Activated naive CD4-positive, alpha-beta T cell treated with anti-CD3 and anti-CD28 coated beads for 36 hours (primary cell): ENCODE data around the gene TCF4. TPM values are rescaled to one million over a fixed set of nuclear protein-coding genes. Genes with fewer than 3 reads are reported as not detected.

ENCODE experiments used
- CTCF ChIA-PET: fragments of 350-600 bp; sonication (Branson Sonifier 250); formaldehyde crosslinking; loops from one replicate; lab custom pipeline; 2021; ENCODE audit warnings: antibody characterized with exemption; lab: Charles Lee
- DNase-seq: peaks from one replicate; pipeline ENCODE4 v3.0.0-alpha.2; 2020
- H3K27ac Mint-ChIP-seq: one replicate; pipeline ENCODE4 v1.8.0; 2021; ENCODE audit warnings: mild to moderate bottlenecking, mixed read lengths
- H3K27me3 Mint-ChIP-seq: one replicate; pipeline ENCODE4 v1.8.0; 2021; ENCODE audit warnings: low read depth, mixed read lengths
- H3K36me3 Mint-ChIP-seq: one replicate; pipeline ENCODE4 v1.8.0; 2021; ENCODE audit warnings: low read depth, mixed read lengths
- H3K4me1 Mint-ChIP-seq: one replicate; pipeline ENCODE4 v1.8.0; 2021; ENCODE audit warnings: low read depth, mixed read lengths
- H3K4me3 Mint-ChIP-seq: one replicate; pipeline ENCODE4 v1.8.0; 2021; ENCODE audit warnings: mild to moderate bottlenecking, moderate library complexity, mixed read lengths
- H3K9me3 Mint-ChIP-seq: one replicate; pipeline ENCODE4 v1.8.0; 2021; ENCODE audit warnings: mixed read lengths
- intact Hi-C: fragments of 100-400 bp; cut with micrococcal nuclease; formaldehyde crosslinking; loops from one replicate; pipeline ENCODE4 v1.15.1; 2023
- total RNA-seq, 2 experiments: library from RNA; stranded (reverse); gene quantifications; one replicate each; pipeline ENCODE4 v1.2.3, GENCODE V29; 2021

TCF4 gene
- total RNA-seq, 2 experiments from 2014 or later, result 0.49 to 0.91 TPM

DNA sequence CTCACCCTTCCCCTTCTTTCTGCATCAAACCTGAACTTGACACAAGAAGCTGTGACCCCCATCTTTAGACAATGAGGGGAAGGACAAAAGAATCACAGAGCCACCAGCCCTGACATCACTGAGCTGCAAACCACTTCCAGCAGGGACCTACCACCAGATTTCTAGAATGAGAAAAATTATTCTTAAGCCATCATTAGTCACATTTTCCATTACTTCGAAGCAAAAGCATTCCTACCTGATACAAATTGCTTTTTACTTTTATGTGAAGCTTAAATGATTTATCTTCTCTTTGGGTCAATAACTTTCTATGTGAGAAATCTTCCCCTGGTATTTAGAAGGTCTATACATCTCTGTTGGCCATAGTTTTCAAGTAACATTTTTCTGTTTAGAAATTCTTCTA lies 134.8 kb downstream of the TCF4 start:
- Mint-ChIP-seq H3K36me3 (no peaks in the 10 kb centered on the region), H3K4me3 (no peak overlapping the region), H3K4me1 (no peaks in the 10 kb centered on the region)

DNA sequence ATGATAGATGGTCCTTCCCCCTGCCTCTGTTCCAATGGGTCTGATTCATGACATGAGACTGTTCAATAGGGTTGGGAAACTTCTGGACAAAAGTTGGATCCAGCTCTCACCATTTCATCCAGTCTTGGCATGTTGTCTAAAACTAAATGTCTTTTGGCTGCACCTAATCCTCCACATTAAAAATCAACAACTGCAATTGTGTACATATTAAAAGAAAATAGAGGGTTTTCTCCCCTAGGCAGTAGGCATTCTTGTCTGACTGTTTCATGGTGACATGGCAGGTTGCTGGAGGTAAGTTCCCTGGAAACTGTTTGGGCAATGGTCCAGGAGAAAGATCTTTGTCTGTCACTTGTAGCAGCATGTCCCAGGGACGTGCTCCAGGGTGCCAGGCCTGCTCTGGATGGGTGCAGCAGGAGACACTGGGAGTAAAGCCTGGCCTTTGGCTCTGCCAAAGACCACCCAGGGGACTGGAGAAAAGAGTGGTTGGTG lies 135.8 kb downstream of the TCF4 start:
- DNase-seq, result no peak
- H3K4me1 Mint-ChIP-seq, result no peaks in the 10 kb centered on the region
- CTCF ChIA-PET, result no interaction called here
- no peaks in the 10 kb centered on the region for H3K36me3 Mint-ChIP-seq
- H3K27me3 Mint-ChIP-seq, result no peaks in the 10 kb centered on the region
- H3K27ac Mint-ChIP-seq, result no peak overlapping the region
- H3K4me3 Mint-ChIP-seq, result no peak overlapping the region
- intact Hi-C loops, result no loop called here
- no peaks in the 10 kb centered on the region for H3K9me3 Mint-ChIP-seq

More for the DNA sequence above, 134.8 kb downstream of the TCF4 start:
- intact Hi-C loops, result no loop called here
- DNase-seq, result no peak
- H3K27me3 Mint-ChIP-seq, result no peaks in the 10 kb centered on the region
- H3K27ac Mint-ChIP-seq, result no peak overlapping the region
- CTCF ChIA-PET, result no interaction called here
- no peaks in the 10 kb centered on the region for H3K9me3 Mint-ChIP-seq

DNA sequence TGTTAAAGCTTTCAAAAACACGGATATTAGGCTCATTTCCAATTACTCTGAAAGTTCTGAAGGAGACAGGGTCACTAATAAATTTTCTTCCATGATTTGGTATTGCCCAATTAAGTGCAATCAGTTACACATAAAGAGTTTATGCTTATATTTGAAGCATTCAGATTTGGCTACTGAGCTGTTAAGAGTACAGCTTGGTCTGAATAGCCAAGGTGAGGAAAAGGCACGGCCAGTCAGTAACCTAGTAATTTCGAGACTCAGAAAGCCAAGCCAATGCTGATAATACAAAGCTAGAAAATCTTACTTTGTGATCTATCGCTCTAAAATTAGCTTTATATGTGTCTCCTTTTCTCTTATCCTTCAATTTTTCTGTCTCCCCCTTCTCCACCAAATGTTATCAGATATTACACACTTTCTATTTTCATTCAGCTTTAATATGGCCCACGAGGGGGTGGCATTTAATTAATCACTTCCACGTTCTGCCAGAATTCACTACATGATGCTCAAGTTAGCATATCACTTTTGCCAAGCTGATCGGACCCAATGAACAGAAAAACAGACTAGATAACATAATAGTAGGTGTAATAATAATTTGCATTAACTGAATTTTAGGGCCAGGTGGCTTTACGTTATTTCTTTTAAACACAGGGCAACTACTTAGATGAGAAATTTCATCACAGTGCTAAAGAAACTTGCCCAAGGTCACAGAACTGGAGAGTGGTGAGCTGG lies 138.4 kb downstream of the TCF4 start:
- H3K27me3 Mint-ChIP-seq, result peaks cover 5% of the 10 kb centered on the region
- H3K36me3 Mint-ChIP-seq, result no peaks in the 10 kb centered on the region
- H3K4me3 Mint-ChIP-seq, result no peak overlapping the region
- no peaks in the 10 kb centered on the region for H3K4me1 Mint-ChIP-seq
- no peak for DNase-seq
- peaks cover 6% of the 10 kb centered on the region for H3K9me3 Mint-ChIP-seq
- CTCF ChIA-PET, result interaction anchor here (1.8 kb wide), 1 partner anchor 32 kb away, joined by 6 read pairs; no protein-coding TSS in a partner anchor
- intact Hi-C loops, result no loop called here
- H3K27ac Mint-ChIP-seq, result no peak overlapping the region

DNA sequence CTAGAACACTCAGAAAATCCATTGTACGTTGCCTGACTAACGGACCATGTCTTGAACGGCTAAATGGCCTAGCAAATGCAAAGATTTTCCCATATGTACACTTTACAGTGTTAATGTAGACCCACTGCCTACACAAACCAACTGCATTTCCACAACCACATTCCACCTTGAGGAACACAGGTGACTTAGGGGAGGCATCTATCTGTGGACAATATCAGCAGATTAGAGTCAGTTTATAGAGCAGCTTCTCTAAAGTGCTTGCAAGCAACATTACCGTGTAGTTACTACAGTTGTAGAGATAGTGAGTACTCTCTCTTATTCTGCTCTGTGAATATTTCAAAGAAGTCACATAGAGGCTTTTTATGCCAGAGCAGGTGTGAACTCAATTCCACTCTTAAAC lies 139.6 kb downstream of the TCF4 start:
- DNase-seq, result no peak
- Mint-ChIP-seq H3K27ac (no peak overlapping the region), H3K27me3 (peaks cover 11% of the 10 kb centered on the region), H3K36me3 (no peaks in the 10 kb centered on the region), H3K4me1 (no peaks in the 10 kb centered on the region), H3K9me3 (peaks cover 6% of the 10 kb centered on the region), H3K4me3 (no peak overlapping the region)
- intact Hi-C loops, result no loop called here
- CTCF ChIA-PET, result interaction anchor here (0.7 kb wide), 1 partner anchor 136 kb away, joined by 4 read pairs; no protein-coding TSS in a partner anchor

DNA sequence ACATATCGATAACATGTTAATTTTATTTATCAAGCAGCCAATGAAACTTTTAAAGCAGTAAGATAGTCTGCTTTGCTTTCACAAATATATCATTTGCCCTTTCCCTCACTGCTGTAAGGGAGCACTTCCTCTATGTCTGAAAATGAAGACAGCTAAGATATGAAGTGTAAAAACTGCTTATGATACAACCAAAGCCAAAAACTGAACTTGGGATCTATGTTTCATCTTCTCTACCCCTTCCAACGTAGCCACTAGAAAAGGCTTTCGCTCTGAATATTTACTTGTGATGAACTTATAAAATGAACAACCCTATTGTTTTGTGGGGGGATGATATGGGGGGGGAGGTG lies 140.3 kb downstream of the TCF4 start:
- Mint-ChIP-seq H3K9me3 (peaks cover 6% of the 10 kb centered on the region), H3K4me1 (no peaks in the 10 kb centered on the region), H3K27ac (no peak overlapping the region), H3K27me3 (peaks cover 11% of the 10 kb centered on the region), H3K36me3 (no peaks in the 10 kb centered on the region), H3K4me3 (no peak overlapping the region)
- DNase-seq, result no peak
- CTCF ChIA-PET, result interaction anchor here (0.6 kb wide), 1 partner anchor 133 kb away, joined by 4 read pairs; no protein-coding TSS in a partner anchor
- intact Hi-C loops, result no loop called here

DNA sequence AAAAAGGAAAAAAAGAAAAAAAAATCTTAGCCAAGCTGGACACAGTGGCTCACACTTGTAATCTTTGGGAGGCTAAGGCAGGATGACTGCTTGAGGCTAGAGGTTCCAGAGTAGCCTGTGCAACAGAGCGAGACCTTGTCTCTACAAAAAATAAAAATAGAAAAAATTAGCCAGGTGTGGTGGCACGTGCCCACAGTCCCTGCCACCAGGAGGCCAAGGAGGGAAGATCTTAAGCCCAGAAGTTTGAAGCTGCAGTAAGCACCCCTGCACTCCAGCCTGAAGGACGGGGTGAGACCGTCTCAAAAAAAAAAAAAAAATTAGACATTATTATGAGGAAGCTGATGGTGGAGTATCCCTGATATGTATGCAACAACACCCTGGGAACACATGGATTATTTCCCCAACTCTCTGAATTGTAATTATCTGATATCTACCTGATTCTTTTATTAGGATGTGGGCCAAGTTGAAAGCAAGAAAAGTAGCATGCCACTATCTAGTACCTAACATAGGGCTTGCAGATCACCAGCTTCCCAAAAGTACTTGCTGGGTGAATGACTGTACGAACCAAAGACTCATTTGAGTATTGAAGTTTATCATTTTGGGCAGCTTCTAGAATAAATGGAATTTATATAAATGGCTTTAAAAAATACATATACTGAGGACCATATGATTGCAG lies 140.9 kb downstream of the TCF4 start:
- H3K4me1 Mint-ChIP-seq, result no peaks in the 10 kb centered on the region
- peaks cover 6% of the 10 kb centered on the region for H3K9me3 Mint-ChIP-seq
- intact Hi-C loops, result no loop called here
- CTCF ChIA-PET, result interaction anchor here (0.6 kb wide), 1 partner anchor 134 kb away, joined by 4 read pairs; no protein-coding TSS in a partner anchor
- DNase-seq, result no peak
- no peaks in the 10 kb centered on the region for H3K36me3 Mint-ChIP-seq
- no peak overlapping the region for H3K27ac Mint-ChIP-seq
- peaks cover 11% of the 10 kb centered on the region for H3K27me3 Mint-ChIP-seq
- H3K4me3 Mint-ChIP-seq, result no peak overlapping the region

DNA sequence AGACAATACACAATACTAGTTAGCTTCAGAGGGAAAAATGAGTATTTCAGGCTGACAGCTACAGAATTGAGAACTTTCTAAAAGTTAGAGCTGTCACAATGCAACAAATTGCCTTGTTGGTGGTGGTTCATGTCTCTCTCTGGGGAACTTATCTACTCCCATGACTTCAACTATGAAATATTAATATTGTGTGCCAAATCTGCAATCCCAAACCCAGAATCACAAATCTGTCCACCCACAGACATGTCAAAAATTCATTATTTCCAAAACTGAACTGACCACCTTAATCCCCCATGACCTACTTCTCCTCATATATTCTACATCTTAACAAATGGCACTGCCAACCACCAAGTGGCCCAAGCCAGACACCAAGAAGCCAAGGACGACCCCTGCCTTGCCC lies 143.5 kb downstream of the TCF4 start:
- H3K36me3 Mint-ChIP-seq, result no peaks in the 10 kb centered on the region
- no peak overlapping the region for H3K27ac Mint-ChIP-seq
- no peaks in the 10 kb centered on the region for H3K4me1 Mint-ChIP-seq
- DNase-seq, result no peak
- intact Hi-C loops, result no loop called here
- peaks cover 6% of the 10 kb centered on the region for H3K9me3 Mint-ChIP-seq
- H3K27me3 Mint-ChIP-seq, result peaks cover 11% of the 10 kb centered on the region
- CTCF ChIA-PET, result no interaction called here
- H3K4me3 Mint-ChIP-seq, result no peak overlapping the region

DNA sequence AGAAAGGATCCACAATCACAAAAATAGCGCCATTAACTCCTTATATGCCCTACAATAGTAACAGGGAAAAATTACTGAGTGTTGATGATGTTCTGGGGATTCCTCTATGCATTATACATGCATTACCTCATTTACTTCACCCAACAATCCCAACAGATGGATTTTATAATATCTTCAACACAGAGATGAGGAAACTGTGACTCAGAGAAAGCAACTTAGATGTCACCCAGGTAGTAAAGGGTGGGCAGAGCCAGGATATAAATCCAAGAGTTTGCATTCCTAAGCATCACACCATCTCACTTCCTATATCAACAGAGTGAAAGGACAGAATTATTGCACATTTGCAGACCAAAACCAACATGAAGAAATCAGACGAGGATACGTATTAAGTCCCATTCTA lies 144.2 kb downstream of the TCF4 start:
- no peak for DNase-seq
- no peaks in the 10 kb centered on the region for H3K36me3 Mint-ChIP-seq
- CTCF ChIA-PET, result no interaction called here
- no peaks in the 10 kb centered on the region for H3K4me1 Mint-ChIP-seq
- peaks cover 6% of the 10 kb centered on the region for H3K9me3 Mint-ChIP-seq
- peaks cover 11% of the 10 kb centered on the region for H3K27me3 Mint-ChIP-seq
- intact Hi-C loops, result no loop called here
- H3K27ac Mint-ChIP-seq, result no peak overlapping the region
- H3K4me3 Mint-ChIP-seq, result no peak overlapping the region

DNA sequence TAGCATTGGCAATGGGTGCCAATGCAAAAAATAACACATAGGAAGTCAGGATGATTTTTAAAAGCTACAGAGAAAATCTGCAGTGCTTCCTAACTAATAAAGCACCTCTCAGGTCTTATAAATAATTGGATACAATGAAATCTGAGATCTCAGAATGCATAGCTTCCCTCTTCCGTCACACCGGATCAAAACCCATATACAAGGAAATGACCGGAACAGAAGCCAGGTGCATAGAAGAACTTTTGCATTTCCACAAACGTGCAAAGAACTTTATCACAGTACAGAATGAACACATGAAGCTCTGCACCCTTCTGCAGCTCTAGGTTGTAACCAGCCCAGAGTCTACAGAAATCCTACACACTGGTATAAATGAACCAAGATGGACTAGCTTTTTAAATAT lies 145.4 kb downstream of the TCF4 start:
- no peaks in the 10 kb centered on the region for H3K4me1 Mint-ChIP-seq
- H3K36me3 Mint-ChIP-seq, result no peaks in the 10 kb centered on the region
- intact Hi-C loops, result no loop called here
- CTCF ChIA-PET, result no interaction called here
- peaks cover 11% of the 10 kb centered on the region for H3K27me3 Mint-ChIP-seq
- no peak overlapping the region for H3K4me3 Mint-ChIP-seq
- H3K27ac Mint-ChIP-seq, result no peak overlapping the region
- no peak for DNase-seq
- peaks cover 6% of the 10 kb centered on the region for H3K9me3 Mint-ChIP-seq

DNA sequence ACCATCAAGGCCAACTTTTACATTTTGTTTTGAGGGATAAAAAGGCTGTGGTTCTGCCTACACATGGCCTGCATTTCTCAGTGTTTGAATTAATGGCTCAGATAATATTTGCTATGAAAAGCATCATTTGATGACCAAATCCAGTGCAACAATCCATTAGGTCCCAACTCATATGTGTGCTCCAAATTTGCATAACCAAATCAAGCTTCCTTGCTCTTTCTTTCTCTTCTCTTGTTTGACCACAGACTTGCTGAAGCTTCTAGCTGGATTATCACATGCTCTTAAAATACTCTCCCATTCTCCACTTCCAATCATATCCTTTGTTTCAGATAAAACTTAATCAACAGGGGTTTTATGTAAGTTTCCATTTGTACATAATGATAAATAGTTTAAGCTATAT lies 147.0 kb downstream of the TCF4 start:
- Mint-ChIP-seq H3K27ac (no peak overlapping the region), H3K36me3 (no peaks in the 10 kb centered on the region), H3K4me1 (no peaks in the 10 kb centered on the region), H3K9me3 (peaks cover 6% of the 10 kb centered on the region), H3K27me3 (peaks cover 11% of the 10 kb centered on the region), H3K4me3 (no peak overlapping the region)
- CTCF ChIA-PET, result no interaction called here
- DNase-seq, result no peak
- intact Hi-C loops, result no loop called here

DNA sequence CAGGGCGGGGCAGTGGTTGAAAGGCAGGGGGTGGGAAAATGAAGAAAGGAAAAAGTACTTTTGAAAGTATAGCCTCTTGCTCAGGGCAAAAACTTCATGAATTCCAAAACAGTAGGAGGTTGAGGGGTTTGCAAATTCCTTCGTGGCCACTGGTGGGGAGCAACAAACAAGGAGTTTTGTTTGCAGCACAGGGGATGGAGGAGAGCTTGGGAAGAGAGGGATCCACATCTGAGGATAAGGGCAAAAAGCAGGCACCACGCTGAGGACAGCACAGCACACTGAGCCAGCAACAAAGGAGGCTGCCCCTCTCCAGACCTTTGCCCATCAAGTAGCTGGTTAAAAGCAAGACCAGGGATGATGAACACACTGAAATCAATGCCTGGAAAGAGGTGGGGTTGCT lies 148.9 kb downstream of the TCF4 start:
- DNase-seq, result no peak
- intact Hi-C loops, result no loop called here
- H3K27me3 Mint-ChIP-seq, result peaks cover 4% of the 10 kb centered on the region
- no peaks in the 10 kb centered on the region for H3K4me1 Mint-ChIP-seq
- CTCF ChIA-PET, result no interaction called here
- no peaks in the 10 kb centered on the region for H3K9me3 Mint-ChIP-seq
- no peak overlapping the region for H3K27ac Mint-ChIP-seq
- no peak overlapping the region for H3K4me3 Mint-ChIP-seq
- H3K36me3 Mint-ChIP-seq, result no peaks in the 10 kb centered on the region

DNA sequence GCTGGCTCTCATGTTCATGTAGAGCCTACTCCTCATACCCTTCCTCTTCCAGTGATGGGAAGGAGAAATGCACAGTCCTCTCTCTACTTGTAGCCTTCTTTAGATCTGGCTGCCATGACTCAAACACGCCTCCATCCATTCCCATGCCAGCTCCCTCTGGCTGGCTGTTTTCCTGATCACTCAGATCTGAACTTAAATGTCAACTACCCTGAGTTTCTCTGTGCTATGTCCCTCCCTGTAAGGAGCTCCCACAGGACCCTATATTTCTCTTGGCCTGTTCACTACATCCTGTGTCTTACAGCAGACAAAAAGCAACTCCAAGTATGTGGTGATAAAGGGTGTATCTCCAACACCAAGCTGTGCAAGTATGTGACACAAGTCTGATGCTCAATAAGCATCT lies 152.4 kb downstream of the TCF4 start:
- Mint-ChIP-seq H3K4me1 (no peaks in the 10 kb centered on the region), H3K4me3 (no peak overlapping the region), H3K27ac (no peak overlapping the region), H3K36me3 (no peaks in the 10 kb centered on the region), H3K27me3 (no peaks in the 10 kb centered on the region), H3K9me3 (no peaks in the 10 kb centered on the region)
- DNase-seq, result no peak
- CTCF ChIA-PET, result no interaction called here
- intact Hi-C loops, result no loop called here

DNA sequence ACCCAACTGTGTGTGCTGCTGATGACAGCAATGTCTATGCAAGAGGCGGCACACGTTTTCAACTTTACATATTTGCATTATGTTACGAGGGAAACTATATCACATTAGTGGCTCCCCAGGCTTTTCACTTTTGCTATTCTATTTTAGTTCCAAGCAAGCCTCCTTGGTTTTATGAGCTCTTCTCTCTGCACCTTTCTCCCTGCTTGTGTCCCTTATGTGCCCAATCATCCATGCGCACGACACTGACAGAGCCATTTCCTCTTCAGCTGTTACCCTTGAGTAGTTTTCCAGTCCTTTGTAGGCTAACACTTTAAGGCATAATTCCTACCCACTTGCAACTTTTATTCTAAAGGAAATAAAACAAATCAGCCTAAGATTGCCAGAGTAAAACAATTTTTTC lies 154.3 kb downstream of the TCF4 start:
- Mint-ChIP-seq H3K4me1 (no peaks in the 10 kb centered on the region), H3K9me3 (no peaks in the 10 kb centered on the region), H3K27me3 (no peaks in the 10 kb centered on the region), H3K36me3 (no peaks in the 10 kb centered on the region), H3K4me3 (no peak overlapping the region), H3K27ac (no peak overlapping the region)
- CTCF ChIA-PET, result no interaction called here
- DNase-seq, result no peak
- intact Hi-C loops, result no loop called here
